Spinal cord (tissue), 10 donors: ENCODE data around the gene EMSY. TPM values are rescaled to one million over a fixed set of nuclear protein-coding genes. Genes with fewer than 3 reads are reported as not detected.

Experiments used
- DNase-seq, 6 donors: peaks; one replicate each; pipeline versions ENCODE4 v3.0.0 to v3.0.0-alpha.2; 2013 to 2015; ENCODE audit warnings: low spot score in 6 of 6, low read depth in 4 of 6
- H3K27ac ChIP-seq: one replicate; pipeline ENCODE4 v1.5.1; 2013; ENCODE audit warnings: low read depth, low read length, control low read depth
- H3K27me3 ChIP-seq: one replicate; pipeline ENCODE4 v1.6.1; 2013; ENCODE audit warnings: low read length; ENCODE audit not compliant: control insufficient read depth, insufficient read depth
- H3K36me3 ChIP-seq: one replicate; pipeline ENCODE4 v1.6.1; 2013; ENCODE audit warnings: low read length; ENCODE audit not compliant: control insufficient read depth, insufficient read depth
- H3K4me1 ChIP-seq: one replicate; pipeline ENCODE4 v1.6.1; 2013; ENCODE audit warnings: low read length; ENCODE audit not compliant: control insufficient read depth, insufficient read depth
- H3K4me3 ChIP-seq: one replicate; pipeline ENCODE4 v1.5.1; 2013; ENCODE audit warnings: low read depth, low read length, control low read depth
- H3K9me3 ChIP-seq: one replicate; pipeline ENCODE4 v1.6.1; 2013; ENCODE audit warnings: low read length; ENCODE audit not compliant: control insufficient read depth, insufficient read depth
- WGBS: methylation state at CpG from one replicate; pipeline ENCODE4 v1.1.5; 2013; ENCODE audit warnings: missing lambda C conversion rate; ENCODE audit not compliant: insufficient coverage; 5-methylcytosine and 5-hydroxymethylcytosine counted together
- polyA plus RNA-seq, 2 donors: library from polyadenylated mRNA; unstranded; fragments of 120-200 nt; gene quantifications; one replicate each; pipeline ENCODE4 v1.2.1, GENCODE V29; 2013; ENCODE audit not compliant: insufficient read length in 2 of 2
- small RNA-seq: library from RNA; depleted of rRNA; stranded (forward); fragments of <200 nt; gene quantifications from one replicate; pipeline ENCODE3, GENCODE V24; 2014; ENCODE audit warnings: low replicate concordance
- total RNA-seq, 2 donors: library from RNA; depleted of rRNA in 1 of 2; stranded (reverse); fragments of 120-200 nt in 1 of 2; fragments of >200 nt in 1 of 2; gene quantifications; one replicate each; pipeline versions ENCODE4 v1.2.3 to v1.2.4, GENCODE V29; 2013 to 2014
- donor health status: healthy.

Gene EMSY
- total and polyA plus RNA-seq, 4 donors: 22.6 to 31.8 (median 24.0) TPM

DNA sequence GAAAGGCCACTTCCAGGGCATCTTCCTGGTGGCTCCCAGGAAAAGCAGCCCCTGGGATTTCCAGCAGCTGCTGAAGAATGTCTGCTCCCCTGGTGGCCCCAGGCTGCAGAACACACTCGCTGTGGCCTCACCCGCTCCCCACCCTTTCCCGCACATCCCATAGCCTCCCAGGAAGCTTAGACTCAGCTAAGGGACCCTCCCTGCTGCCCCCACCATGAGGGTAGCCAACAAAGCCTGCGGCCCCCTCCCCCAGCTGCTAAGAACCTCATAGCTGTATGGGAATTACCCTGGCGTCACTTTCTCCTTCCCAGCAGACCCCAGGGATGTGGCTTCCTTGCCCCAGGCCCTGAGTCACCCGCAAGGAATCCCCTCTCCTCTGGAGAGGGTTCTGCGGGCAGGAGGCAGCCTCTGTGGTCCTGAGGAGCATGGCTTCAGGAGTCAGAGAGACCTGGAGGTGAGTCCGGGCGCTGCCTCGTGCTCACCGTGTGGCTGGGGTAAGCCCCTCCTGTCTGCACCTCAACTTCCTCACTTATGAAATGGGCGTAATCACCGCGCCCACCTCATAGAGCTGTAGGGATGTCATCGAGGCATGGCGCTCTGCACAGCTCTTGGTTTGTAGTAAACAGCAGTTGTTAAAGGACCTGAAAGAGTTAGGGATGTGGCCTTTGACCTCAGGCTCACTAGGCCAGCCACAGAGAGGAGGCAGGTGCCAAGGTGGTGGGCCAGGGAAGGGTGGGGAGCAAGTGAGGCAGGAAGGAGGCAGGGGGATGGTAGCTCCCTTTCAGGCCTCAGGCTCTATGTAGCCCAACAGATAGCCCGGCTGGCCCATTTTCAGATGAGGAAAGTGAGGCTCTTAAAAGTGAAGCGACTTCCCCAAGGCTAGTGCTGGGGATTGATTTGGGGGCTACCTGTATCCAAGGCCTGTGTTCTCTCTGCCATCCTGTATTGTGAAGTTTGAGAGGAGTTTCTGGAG, 154.5 kb downstream of the EMSY start:
- Histone ChIP-seq H3K9me3 (no peaks in the 10 kb centered on the region), H3K4me3 (no peak overlapping the region), H3K27ac (no peak overlapping the region), H3K4me1 (no peaks in the 10 kb centered on the region), H3K36me3 (no peaks in the 10 kb centered on the region), H3K27me3 (no peaks in the 10 kb centered on the region)
- 85% methylated on average over 16 of the region's 18 CpGs for WGBS
- DNase-seq: no peak

DNA sequence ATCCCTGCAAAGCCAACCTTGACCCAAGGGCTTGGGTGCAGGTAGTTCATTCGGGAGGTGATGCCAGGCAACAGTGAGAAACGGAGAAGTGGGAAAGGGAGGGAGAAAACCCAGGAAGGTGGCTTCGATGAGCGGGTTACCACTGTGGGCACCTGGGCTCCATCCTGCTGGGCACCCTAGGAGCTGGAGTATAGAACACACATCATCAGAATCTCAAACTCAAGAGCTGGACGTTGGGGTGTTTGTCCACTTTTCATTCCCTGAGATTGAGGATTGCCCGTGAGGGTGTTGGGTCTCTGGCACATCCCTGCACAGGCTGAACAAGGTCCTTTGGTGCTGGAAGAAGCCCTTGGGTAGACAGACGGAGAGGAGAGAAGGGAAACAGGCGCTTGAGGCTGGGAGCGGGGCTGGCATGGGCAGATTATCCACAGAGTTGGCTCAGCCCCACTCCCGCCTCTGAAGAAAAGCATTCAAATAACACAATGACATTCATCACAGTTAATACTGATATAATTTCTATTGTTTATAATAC, 155.4 kb downstream of the EMSY start:
- H3K4me1 ChIP-seq: no peaks in the 10 kb centered on the region

DNA sequence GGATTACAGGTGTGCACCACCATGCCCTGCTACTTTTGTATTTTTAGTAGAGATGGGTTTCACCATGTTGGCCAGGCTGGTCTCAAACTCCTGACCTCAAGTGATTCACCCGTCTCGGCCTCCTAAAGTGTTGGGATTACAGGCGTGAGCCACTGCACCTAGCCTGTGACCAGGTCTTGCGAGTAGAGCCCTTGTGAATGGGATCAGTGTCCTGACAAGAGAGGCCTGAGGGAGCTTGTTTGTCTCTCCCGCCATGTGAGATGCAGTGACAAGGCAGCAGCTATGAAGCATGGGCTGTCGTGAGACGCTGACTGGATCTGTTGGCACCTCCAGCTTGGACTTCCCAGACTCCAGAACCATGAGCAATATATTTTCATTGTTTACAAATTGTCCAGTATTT, 156.5 kb downstream of the EMSY start:
- DNase-seq: no peak
- WGBS: 97% methylated on average over 7 of the region's 7 CpGs
- Histone ChIP-seq H3K27ac (no peak overlapping the region), H3K27me3 (no peaks in the 10 kb centered on the region), H3K36me3 (no peaks in the 10 kb centered on the region), H3K9me3 (no peaks in the 10 kb centered on the region), H3K4me3 (no peak overlapping the region), H3K4me1 (no peaks in the 10 kb centered on the region)

More for the DNA sequence above, 155.4 kb downstream of the EMSY start:
- Histone ChIP-seq H3K4me3 (no peak overlapping the region), H3K27me3 (no peaks in the 10 kb centered on the region), H3K36me3 (no peaks in the 10 kb centered on the region), H3K27ac (no peak overlapping the region), H3K9me3 (no peaks in the 10 kb centered on the region)
- WGBS: 90% methylated on average over 2 of the region's 10 CpGs
- no peak for DNase-seq

DNA sequence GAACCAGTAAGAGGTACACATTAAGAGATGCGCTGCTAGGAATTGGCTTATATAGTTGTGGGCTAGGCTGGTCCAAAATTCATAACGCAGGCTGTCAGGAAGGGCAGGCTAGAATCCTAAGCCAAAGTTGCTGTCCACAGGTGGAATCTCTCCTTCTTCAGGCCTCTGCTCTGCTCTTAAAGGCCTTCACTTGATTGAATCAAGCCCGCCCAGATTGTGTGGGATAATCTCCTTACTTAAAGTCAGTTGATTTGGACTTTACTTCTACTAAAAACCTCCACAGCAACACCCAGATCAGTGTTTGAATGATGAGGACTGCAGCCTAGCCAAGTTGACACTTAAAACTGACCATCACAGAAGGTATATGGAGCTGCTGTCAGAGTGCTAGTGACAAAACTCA, 156.9 kb downstream of the EMSY start:
- no peak for DNase-seq
- Histone ChIP-seq H3K27me3 (no peaks in the 10 kb centered on the region), H3K36me3 (no peaks in the 10 kb centered on the region), H3K27ac (no peak overlapping the region), H3K4me1 (no peaks in the 10 kb centered on the region), H3K4me3 (no peak overlapping the region), H3K9me3 (no peaks in the 10 kb centered on the region)
- 89% methylated on average over 2 of the region's 3 CpGs for WGBS

DNA sequence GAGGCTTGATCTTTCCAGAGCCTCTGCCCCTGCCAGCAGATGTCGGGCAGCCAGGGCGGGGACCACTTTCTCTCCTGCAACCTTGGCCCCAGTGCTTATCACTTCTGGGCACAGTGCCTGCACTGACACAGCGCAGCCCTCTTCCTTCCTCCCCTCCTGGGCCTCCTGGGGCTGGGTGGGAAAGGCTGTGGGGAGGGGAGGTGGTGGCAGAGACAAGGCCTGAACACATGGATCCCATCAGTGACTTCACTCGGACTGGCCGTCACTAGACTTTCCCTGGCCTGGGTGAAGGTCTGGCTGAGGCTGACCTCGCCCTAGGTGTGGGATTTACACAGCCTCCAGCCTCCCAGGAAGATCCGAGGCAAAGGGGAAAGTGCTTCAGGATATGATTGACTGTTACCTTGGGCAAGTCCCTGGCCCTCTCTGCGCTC, 157.6 kb downstream of the EMSY start:
- Histone ChIP-seq H3K36me3 (no peaks in the 10 kb centered on the region), H3K4me3 (no peak overlapping the region), H3K9me3 (no peaks in the 10 kb centered on the region), H3K27me3 (no peaks in the 10 kb centered on the region), H3K4me1 (no peaks in the 10 kb centered on the region), H3K27ac (no peak overlapping the region)
- 80% methylated on average over 5 of the region's 8 CpGs for WGBS
- no peak for DNase-seq

Small RNA genes within 50 kb of the gene (small RNA-seq; reads per million reads assigned to genes)
- gene AP001189.2 (not detected), gene RF00019 (not detected)

Other genes with a start within 250 kb of the EMSY start
- 1 to 10 TPM; 1.9 to 6.0 TPM for gene WNT11, start 238.5 kb upstream of the EMSY start, total RNA-seq
- gene WNT11, start 238.5 kb upstream of the EMSY start, polyA plus RNA-seq: 1 to 10 TPM; 2.3 to 2.5 TPM
- gene THAP12, start 63.9 kb upstream of the EMSY start, total RNA-seq: 10 to 100 TPM; 66.1 to 68.4 TPM
- 10 to 100 TPM; 44.1 to 60.2 TPM for gene THAP12, start 63.9 kb upstream of the EMSY start, polyA plus RNA-seq
- gene GVQW3, start 63.7 kb upstream of the EMSY start, total RNA-seq: 10 to 100 TPM; 12.1 to 17.0 TPM
- 10 to 100 TPM; 11.9 to 13.5 TPM for gene GVQW3, start 63.7 kb upstream of the EMSY start, polyA plus RNA-seq
- 10 to 100 TPM in 1 of 2 donors, 1 to 10 TPM in 1; 8.3 to 31.8 TPM for gene LRRC32, start 225.7 kb downstream of the EMSY start, total RNA-seq
- 10 to 100 TPM in 1 of 2 donors, 1 to 10 TPM in 1; 9.8 to 11.0 TPM for gene LRRC32, start 225.7 kb downstream of the EMSY start, polyA plus RNA-seq